Activated CD8-positive, alpha-beta memory T cell treated with anti-CD3 and anti-CD28 coated beads, Interleukin-2, amount 50 U/mL, for 48 hours (primary cell): ENCODE data around the gene KLHL29.

Experiments
- DNase-seq: peaks from one replicate; pipeline ENCODE4 v3.0.0-alpha.2; 2020

Gene KLHL29

DNA sequence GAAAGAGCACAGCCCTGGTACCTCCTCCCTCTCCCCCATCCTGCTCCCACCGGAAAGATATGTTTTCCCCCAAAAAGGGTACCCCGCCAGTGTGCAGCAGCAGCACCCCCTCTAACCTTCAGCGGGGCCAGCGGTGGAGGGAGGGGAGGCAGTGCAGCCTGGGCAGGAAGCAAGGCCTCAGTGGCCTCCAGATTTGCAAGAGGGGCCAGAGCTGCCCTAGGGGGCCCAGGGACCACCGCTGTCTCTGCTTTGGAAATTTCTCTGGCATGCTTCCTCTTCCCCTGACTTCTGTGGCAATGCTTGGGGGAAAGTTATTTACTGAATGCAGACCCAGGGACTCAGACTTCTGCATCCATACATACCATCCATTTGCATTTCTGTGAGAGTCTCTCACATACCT is 111.5 kb downstream of the KLHL29 start:
- DNase-seq, result no peak

DNA sequence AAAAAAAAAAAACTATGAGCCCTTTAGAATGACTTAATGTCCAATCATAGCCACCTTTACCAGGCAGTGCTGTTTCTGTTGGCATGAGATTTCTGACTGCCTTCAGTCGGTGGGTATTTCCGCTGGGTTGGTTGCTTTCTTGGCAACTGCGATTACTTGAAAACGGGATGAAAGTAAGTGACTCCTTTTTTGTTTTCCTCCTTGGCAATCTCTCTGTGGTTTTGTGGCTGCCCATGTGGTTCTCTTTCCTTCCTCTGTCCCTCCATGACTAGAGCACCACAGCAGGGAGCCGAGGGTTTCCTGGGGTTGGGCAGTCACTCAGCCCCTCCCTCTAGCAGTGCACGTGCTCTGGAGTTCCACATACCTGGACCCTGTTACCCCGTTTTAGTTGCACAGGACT is 112.1 kb downstream of the KLHL29 start:
- DNase-seq, result peak; percentile 62

DNA sequence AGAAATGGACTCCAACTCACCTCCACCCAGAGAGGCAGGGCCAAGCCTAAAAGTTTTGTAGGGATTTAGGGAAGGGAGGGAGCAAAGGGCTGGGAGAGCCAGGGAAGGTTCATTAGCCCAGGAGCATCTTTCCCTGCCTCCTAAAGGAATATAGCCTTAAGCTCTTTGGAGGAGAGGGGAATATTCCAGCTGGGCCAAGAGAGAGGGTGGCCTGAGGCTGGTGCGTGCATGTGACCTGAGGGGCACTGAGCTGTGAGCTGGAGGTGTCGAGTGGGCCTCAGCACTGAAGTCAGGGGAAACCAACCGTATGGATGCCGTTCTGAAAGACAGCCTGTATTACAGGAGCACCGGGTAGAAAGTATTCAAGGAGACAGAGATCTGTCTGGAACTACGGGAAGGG is 112.6 kb downstream of the KLHL29 start:
- DNase-seq, result no peak

DNA sequence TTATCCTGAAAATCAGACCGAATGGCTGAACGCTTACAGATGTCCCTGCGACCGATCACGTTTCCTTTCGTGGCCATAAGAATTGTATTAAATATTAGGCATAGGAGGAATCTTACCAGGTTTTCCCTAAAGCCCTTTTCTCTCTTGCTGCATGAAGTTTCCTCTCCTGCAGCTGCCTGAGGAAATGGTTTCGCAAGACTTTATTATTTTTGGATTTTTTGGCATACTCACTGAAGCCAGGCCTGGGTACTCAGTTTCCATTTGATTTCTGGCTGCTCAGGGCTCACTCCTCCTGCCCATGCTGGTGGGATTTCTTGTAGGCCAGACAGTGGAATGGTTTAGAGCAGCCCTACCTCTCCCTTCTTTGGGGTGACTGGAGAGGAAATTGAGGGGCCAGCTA is 114.0 kb downstream of the KLHL29 start:
- no peak for DNase-seq

DNA sequence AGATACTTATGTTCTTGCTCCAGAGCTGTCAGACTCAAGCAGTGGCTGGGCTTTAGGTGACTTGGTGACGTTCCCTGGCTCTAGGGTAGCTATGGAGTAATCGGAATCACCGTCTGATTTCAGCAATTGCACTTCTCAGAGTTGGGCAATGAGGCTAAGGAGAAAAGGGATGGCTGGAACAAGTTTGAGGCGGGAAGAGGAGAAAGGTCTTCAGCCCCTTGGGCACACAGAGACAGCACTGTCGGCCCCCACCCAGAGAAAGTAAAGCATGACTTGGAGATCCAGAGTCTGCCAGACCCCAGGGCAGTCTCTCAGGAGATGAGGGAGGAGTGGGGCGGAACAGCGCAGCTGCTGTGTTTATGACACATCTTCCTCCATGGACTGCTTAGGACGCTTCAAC is 114.5 kb downstream of the KLHL29 start:
- DNase-seq, result no peak

DNA sequence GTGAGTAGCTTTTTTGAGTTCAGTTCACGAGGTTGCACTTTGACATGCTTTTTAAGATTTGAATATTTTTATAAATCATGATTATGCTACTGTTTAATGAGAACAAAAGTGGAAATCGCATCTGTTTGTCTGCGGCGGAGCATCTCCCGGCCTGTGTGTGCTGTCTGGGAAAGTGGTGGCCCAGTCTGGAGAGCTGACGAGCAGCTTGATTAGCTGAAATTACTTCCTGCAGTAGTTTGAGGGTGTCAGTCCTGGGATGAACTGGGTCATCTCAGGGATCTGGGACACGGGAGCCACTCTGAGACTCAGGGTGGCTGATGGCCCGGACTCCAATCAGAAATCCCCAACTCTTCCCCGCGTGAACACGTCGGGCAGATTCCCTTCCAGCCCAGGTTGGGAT is 115.9 kb downstream of the KLHL29 start:
- DNase-seq, result no peak

DNA sequence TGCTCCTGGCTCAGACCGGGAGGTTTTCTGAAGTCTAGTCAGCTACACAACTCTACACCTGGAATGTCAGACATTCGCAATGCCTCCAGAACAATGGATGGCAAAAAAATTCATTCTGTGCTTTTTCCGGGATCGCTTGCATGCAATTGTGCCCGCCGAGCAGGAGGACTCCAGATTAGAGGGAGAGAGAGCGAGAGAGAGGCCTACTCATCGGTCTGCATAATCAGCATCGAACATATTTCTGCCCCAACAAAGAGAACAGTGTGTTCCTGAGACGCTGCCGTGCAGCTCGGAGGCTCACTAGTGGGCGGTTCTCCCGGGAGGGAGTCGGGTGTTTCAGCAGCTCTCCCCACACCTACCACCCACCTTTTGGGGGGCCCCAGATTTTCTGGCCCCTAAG is 117.1 kb downstream of the KLHL29 start:
- DNase-seq, result no peak

DNA sequence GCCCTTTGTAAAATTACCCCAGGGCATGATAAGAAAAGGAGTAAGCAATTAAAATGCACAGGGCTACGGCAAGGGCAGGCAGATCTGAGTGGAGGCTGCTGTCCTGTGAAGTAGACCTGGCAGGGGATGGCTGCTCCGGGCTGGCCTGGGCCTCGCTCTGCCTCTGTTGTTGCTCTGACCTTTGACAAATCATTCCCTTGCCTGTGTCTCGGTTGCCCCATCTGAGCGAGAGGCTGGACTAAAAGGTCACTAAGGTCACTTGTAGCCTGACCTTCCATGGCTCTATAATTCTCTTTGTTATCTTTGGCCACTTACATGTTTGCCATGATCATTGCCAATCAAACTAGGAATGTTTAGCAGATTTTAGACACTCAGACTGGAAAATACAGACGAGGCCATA is 118.1 kb downstream of the KLHL29 start:
- no peak for DNase-seq

DNA sequence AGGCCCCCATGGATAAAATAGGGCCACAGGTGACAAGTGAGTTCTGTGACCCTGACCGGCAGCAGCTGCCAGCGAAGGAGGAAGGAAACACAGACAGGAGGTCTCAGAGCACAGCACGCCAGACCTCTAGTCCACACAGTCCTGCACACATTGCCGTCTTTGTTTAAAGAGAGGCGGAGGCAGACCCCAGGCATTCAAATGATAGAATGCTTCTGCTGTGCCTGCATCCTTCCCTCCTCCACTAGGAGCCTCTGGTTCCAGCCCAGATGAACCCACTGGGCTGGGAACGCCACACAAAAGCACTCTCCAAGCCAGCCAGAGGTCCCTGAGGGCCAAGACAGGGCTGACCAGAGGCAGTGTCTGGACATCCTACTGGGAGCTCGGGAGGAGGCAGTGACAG is 118.7 kb downstream of the KLHL29 start:
- DNase-seq, result no peak

DNA sequence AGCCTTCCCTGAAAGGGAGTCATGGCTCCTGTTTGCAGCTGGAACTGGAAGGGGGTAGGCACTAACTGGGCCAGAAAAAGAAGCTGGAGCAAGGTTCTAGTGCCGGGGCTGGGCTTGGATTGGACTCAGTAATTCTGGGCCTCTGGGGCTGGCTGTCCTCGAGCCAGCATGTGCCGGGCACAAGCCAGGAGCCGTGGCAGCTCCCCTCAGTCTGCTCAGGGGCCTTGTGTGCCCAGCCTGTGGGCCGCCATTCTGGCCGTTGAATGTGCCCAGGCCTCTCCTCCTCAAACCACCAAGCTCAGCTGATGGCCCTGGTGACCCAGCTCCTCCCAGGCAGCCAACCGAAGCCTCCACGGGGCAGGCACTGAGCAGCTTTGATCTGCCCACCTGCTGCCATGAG is 119.6 kb downstream of the KLHL29 start:
- DNase-seq, result no peak

DNA sequence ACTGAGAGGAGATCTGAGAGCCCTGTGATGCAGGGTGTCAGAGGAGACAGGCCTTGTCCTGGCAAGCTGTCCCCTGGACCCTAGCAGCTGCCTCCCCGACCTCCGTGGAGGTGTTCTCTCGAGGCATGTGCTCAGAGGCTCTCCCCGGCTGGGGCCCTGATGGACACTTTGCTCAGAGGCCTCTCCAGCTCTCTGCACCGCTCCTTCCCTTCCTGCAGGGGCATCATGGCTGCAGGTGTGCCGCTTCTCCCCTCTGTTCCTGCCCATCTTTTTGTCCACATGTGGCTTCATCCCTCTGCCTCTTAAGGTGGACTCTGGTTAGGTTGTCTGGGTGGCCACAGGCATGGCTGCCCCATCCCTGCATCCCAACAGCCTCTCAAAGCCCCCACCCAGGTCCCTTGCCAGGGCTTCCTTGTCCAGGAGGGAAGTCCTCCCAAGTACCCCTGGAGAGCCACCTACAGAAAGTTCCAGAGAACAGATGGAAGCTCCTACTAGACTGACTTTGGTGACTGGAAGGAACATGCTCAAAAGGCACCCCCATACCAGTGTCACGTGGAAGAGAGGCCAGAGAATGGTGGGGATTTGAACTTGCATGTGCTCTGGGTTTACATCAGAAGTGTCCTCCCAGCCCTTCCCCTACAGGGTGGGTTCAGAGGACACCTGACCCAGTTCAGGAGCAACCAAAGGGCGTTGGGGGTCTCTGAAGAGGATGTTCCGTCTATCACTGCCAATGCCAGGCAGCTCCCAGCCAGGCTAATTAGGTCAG is 120.4 kb downstream of the KLHL29 start:
- DNase-seq, result no peak

DNA sequence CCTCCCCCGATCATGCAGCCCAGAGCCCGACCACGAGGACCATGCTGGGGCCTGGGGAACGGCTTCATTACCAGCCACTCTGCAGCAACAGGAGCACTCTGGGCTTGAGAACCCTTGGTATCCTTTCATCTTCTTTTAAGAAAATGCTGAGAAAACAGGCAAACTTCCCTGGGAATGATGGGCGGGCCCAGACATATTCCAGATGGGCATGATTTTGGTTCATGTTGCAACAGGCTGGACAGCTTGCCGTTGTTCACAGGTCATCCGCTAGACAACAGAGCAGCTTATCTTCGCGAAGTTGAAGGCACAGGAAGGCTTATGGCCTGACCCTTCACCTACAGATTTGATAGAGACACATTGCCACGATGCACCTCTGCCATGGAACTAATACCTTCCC is 121.0 kb downstream of the KLHL29 start:
- DNase-seq, result no peak

DNA sequence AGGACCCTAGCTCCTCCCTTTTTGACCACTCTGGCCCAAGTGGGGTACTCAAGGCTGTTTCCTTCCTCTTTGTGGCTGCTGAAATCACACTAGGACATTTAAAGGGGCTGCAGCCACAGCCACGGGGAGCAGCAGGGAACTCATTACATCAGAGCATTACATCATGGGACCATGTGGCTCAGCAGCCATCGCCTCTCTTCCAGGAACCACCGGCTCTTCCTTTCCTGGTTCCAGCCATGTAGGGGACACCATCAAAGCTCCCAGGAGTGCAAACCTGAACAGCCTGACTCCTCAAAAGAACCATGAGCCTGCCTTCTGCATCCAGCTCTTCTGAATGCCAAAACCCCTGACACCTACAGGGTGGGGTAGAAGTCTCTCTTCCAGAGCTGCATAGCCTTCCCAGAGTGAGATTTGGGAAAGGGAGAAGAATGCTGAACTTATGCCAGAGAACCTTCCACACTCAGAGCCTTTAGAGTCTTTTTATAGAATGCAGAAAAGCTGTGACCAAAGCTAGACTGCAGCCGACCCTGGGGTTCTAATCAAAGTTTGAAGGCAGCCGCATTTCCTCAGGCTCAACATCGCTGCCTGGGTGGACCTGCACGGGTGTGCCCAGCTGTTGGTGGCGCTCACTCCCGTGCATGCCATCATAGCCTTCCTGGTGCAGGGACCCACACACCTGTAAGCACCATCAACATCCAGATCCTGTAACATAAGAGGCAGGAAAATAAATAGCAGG is 121.7 kb downstream of the KLHL29 start:
- DNase-seq, result no peak

DNA sequence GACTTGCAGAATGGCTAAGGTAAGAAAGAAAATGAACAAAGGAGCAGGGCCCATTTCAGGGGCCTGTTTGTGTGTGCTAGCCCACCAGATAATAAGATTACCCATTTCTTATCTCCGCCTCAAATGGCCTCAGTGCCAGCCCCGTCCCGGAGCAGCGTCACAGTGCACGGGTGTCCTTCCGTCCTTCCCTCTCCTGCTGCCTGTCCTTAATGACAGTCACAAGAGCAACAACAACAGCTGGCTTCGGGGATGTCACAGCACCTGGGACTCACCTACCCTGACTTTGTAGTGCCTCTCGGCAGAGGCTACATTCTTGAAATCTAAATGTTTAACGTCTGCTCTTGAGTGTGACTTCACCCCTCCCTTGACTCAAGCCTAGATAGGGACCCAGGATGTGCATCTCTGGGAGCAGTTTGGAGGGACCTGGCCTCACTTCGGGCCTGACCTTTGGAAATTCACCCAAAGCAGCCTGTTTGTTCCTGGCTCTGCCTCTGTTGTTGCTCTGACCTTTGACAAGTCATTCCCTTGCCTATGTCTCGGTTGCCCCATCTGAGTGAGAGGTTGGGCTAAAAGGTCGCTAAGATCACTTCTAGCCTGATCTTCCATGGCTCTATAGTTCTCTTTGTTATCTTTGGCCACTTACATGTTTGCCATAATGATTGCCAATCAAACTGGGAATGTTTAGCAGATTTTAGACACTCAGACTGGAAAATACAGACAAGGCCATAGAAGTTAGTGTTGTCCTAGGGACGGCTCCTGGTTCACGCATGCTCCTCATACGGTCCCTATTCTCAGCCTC is 122.5 kb downstream of the KLHL29 start:
- no peak for DNase-seq

DNA sequence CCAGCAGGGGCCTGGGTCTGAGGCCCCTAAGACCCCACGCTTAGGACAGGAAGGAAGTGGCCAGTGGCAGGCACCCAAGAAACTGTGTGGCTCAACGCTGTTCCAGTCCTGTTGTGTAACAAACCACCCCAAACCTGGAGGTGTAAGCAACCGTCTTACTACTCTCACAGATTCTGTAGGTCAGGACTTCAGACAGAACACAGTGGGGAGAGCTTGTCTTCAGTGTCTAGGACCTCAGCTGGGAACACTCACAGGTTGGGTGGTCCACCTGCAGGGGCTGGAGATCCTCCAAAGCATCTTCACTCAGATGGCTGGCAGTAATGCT is 123.0 kb downstream of the KLHL29 start:
- DNase-seq, result no peak

DNA sequence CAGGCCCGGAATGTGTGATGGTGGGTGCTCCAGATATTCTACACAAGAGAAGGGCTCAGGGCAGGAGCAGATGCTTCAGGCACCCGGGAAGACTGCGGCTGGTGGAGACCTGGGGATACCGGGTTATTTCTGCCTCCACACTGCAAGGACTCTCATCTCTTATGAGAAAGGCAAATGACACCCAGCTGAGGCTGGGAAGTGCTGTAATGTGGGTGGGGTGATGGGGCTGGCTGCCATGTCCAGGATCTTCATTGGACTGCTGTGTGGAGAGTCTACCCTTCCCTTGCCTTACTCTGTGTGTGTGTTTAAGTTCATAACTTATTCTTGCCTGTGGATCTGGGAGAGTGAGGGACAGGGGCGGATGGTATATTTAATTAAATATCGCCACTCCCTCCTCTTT is 124.1 kb downstream of the KLHL29 start:
- DNase-seq, result no peak

DNA sequence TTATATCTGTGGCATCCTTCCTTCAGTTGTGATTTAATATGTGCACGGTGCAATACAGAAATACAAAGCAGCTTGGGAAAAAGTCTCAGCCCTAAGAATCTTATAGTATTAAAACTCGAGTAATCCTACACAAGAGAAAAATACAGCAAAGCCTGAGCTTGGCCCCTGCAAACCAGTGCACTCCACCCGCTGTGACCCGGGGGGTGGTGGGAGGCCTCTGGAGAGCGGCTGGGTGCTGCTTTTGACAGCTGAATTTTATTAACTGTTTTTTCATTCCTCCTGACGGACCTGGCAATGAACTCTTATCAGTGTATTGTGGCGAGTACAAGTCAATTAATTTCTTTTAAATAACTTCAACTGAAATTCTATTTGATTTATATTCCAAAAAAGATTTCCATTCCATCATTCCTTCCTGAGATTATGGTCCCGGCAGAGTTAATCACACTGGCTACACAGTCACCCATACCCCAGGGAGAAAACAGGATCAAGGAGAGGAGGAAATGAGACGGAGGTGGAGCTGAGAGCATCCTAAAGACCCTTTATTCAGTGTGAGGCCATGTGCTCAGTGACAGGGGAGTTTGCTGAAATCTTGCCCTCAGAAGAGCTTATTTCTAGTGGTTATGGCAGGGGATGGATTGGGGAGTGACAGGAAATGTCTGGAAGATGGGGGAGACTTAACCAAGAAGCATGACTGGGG is 124.8 kb downstream of the KLHL29 start:
- DNase-seq, result no peak

DNA sequence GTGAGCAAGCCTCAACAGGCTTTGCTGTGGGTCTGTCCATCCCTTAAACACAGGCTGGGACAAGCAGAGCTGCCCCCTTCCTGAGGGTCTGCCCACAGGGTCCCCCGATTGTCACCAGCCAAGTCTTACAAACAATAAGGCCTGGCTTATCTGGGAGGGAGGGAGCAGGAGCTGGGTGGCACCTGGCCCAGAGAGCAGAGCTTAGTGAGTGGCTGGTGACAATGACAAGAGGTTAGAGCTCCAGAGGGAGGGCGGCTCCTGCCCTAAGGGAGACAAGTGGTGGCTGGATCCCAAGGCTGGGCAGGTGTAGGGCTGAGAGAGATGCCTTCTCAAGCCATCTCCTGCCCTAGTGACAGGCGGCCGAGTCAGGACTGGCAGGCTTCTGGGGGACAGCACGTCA is 125.5 kb downstream of the KLHL29 start:
- DNase-seq, result no peak

DNA sequence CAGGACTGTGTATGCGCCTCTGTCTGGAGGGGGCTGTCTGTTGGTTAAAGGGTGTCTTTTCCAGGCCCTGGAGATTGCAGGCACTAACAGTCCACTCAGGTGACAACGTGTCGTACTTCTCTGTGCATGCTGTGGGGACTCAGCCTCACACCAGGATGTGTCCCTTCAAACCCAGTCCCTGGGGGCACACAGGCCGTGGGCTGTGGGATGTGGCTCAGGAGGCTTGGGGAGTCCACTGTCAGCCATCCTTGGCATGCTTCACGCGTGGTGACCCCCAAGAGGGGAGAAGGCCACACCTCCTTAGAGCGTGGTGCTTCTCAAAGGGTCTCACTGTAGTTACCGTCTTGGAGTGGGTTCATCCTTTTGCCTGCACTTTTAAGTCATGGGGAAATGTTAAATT is 127.8 kb downstream of the KLHL29 start:
- DNase-seq, result no peak

DNA sequence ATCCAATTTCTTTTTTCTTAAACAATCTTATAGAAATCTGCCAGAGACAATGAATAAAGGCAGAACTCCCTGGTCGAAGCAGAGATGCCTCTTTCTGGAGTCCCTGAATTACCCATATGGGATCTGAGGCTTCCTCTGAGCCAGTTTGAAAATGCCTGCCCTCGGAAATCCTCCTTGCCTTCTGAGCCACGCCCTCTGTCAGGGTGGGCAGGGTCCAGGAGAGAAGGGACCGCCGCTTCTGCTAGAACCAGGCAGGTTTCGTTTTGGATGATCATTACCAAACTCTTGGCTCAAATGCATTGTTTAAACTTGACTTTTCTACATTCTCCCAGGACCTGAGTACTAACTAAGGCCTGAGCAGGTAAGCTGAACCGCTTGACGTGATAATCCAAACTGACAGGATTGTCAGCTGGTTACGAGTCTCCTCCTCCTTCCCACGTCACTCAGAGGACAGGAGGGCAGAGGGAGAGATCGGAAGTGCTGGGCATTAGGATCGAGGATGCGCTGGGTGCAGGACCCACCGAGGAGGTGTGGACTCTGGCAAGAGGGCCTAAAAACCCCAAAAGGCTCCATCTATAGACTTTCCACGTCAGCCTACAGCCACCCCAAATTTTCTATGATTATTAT is 128.4 kb downstream of the KLHL29 start:
- no peak for DNase-seq

DNA sequence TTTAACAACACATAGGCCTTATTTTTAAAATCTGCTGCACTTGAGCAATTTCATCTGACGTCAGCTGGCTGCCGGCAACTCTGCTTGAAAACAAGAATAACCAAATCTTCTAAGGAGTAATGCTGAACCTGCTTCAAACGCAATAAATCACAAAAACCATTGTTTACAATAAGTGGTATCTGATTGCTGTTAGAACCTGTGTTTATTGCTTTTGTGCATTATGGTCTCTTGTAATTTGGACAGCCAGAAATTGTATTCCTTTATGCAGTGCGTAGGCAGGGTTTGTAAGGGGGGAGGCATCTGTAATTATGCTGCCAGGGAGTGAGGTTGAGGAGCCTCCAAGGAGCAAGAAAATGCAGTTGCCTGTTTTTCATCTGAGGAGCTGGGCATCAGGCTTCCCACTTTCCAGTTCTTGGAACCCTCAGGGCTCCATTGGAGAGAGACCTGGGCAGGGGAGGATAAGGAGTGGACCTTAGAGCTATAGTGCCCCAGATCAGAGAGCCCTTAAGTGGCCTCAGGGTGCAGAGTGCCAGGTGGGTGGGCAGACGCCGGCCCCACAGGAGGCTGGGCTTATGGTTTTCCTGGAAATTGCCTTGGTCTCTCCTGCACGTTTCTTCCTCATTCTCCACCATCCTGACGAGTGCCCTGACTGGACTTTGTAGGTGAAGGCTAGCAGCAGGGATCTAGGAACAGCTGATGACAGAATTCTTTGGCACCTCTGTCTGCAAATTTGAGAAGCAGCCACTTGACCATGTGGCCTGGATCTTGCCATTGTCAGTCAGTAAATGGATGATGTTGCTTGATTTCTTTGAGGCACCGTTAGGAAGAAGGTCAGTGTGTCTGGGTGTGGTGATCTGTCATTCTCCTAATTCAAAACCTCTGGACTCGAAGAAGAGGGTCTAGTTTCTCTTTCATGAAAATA is 129.2 kb downstream of the KLHL29 start:
- no peak for DNase-seq
